Measurements from ENCODE around the gene B3GNT3. TPM values are rescaled to one million over a fixed set of nuclear protein-coding genes. Genes with fewer than 3 reads are reported as not detected.

The B3GNT3 gene
- total and polyA plus RNA-seq, 2 of the 4 experiments (the other 2 are of a cell fraction), result not detected

- WGBS, 2 experiments (ENCODE audit: extremely low coverage in 2 of 2, insufficient read length in 1 of 2), result 6% methylated on average over 4 of the region's 37 CpGs; no CpG with 5 or more reads in 1 of the 2 experiments
- H2AK5ac ChIP-seq (ENCODE audit: low read depth, low read length), result no peak overlapping the region
- H3K4me3 ChIP-seq (ENCODE audit: insufficient read depth, low read depth, low read length), result no peak overlapping the region
- no peak overlapping the region for H2BK120ac ChIP-seq (ENCODE audit: low read depth, low read length)
- ChIA-PET CTCF (no interaction called here), POLR2A (ENCODE audit: unreplicated experiment) (no interaction called here)
- H2BK5ac ChIP-seq (ENCODE audit: low read depth, low read length, poor library complexity, severe bottlenecking), result no peak overlapping the region
- H3K56ac ChIP-seq (ENCODE audit: extremely low read depth, insufficient read depth, low read length), result no peak overlapping the region
- no peaks in the 10 kb centered on the region for H3K4me1 ChIP-seq (ENCODE audit: control insufficient read depth, insufficient read depth, low read length)
- H3K79me1 ChIP-seq (ENCODE audit: low read depth in 1 of 2, low read length in 2 of 2), result no peaks in the 10 kb centered on the region
- H3K14ac ChIP-seq (replicated peaks; ENCODE audit: low read depth, low read length), result no peak overlapping the region
- H3K36me3 ChIP-seq (ENCODE audit: control insufficient read depth, insufficient read depth, low read length), result no peaks in the 10 kb centered on the region
- no peak overlapping the region for H3K18ac ChIP-seq (ENCODE audit: low read depth, low read length)
- H4K91ac ChIP-seq (ENCODE audit: insufficient read depth, low read depth, low read length), result no peak overlapping the region
- H4K8ac ChIP-seq (ENCODE audit: low read depth in 2 of 2, low read length in 2 of 2), result no peak overlapping the region
- H3K9ac ChIP-seq (ENCODE audit: low read depth, low read length), result no peak overlapping the region
- ATAC-seq (ENCODE audit: low read depth), result peak; percentile 88
- H2BK20ac ChIP-seq (ENCODE audit: low read depth, low read length), result no peak overlapping the region
- H4K5ac ChIP-seq (ENCODE audit: low read depth, low read length), result no peak overlapping the region
- intact Hi-C loops (cut with micrococcal nuclease) (no loop called here), dilution Hi-C loops (cut with HindIII; ENCODE audit: low sequenced_read_pairs, unreplicated experiment) (no loop called here), in situ Hi-C loops (cut with MboI; ENCODE audit: low sequenced_read_pairs) (no loop called here)
- H3K27ac ChIP-seq (ENCODE audit: insufficient read depth, low read length), result no peak overlapping the region
- H3K27me3 ChIP-seq (ENCODE audit: control insufficient read depth, insufficient read depth, low read length), result no peaks in the 10 kb centered on the region; the same call in 1 of the 2 replicates
- H3K4me2 ChIP-seq (ENCODE audit: low read depth, low read length), result no peak overlapping the region; the same call in 1 of the 2 replicates
- no peak for TF ChIP-seq SMC3 (IDR thresholded peaks at IDR 0.05; ENCODE audit: low read depth, low read length)
- TF ChIP-seq MAZ (IDR thresholded peaks at IDR 0.05; ENCODE audit: borderline replicate concordance, low read depth, low read length), result no peak
- no peak for TF ChIP-seq RFX5 (IDR thresholded peaks at IDR 0.05; ENCODE audit: low read depth, low read length)
- TF ChIP-seq RAD21 (IDR thresholded peaks at IDR 0.05; ENCODE audit: low read length), result no peak
- no peak for TF ChIP-seq USF2 (IDR thresholded peaks at IDR 0.05; ENCODE audit: low read depth, low read length)
- TF ChIP-seq BHLHE40 (IDR thresholded peaks at IDR 0.05; ENCODE audit: low read depth, low read length), result no peak
- no peak for TF ChIP-seq RCOR1 (IDR thresholded peaks at IDR 0.05; ENCODE audit: insufficient replicate concordance, low read length)
- TF ChIP-seq ELK1 (IDR thresholded peaks at IDR 0.05; ENCODE audit: borderline replicate concordance, low read depth, low read length), result no peak
- no peak for TF ChIP-seq POLR2A (IDR thresholded peaks at IDR 0.05; ENCODE audit: low read depth, low read length)
- TF ChIP-seq FOS (IDR thresholded peaks at IDR 0.05; ENCODE audit: low read depth, low read length), result no peak
- TF ChIP-seq MAFK (IDR thresholded peaks at IDR 0.05; ENCODE audit: low read depth, low read length), result no peak
- TF ChIP-seq CEBPB (IDR thresholded peaks at IDR 0.05; ENCODE audit: low read depth, low read length), result no peak
- no peaks in the 10 kb centered on the region for H3K9me3 ChIP-seq (ENCODE audit: control insufficient read depth, insufficient read depth, low read length)
- no peaks in the 10 kb centered on the region for H3K9me1 ChIP-seq (ENCODE audit: insufficient read depth, low read length)
- DNase-seq, result peak; percentile 10
- peak overlapping the region; percentile 42 for H2AK9ac ChIP-seq (replicated peaks; ENCODE audit: low read depth, low read length, poor library complexity)
- no peak overlapping the region for H3K23ac ChIP-seq (ENCODE audit: low read depth, low read length)
- no TSS peak for BruUV-seq (replicated peaks)
- no peak overlapping the region for H2BK15ac ChIP-seq (ENCODE audit: low read depth, low read length)
- no peaks in the 10 kb centered on the region for H4K20me1 ChIP-seq (ENCODE audit: insufficient read depth, low read length)
- H2AFZ ChIP-seq (replicated peaks; ENCODE audit: low read length, poor library complexity), result peak overlapping the region; percentile 93
- H3K4ac ChIP-seq (ENCODE audit: low read depth, low read length), result no peak overlapping the region
Observed at GRCh38 chr19:17778251-17778967, 16.5 kb upstream of the B3GNT3 start.
